Ectodermal cell (in vitro differentiated cells): ENCODE data around the gene RNF208.
"Not testable (repeated sequence)": the region's sequence is repeated elsewhere in the genome, so short reads cannot be mapped to it uniquely, and the experiment has no call there.

ENCODE experiments used
- H3K27ac ChIP-seq: 2 replicates; pipeline ENCODE4 v1.7.0; 2013; ENCODE audit warnings: mild to moderate bottlenecking, low read depth, low read length; ENCODE audit not compliant: insufficient read depth, poor library complexity, severe bottlenecking
- H3K27me3 ChIP-seq: 2 replicates; pipeline ENCODE4 v1.7.0; 2013; ENCODE audit warnings: mild to moderate bottlenecking, low read length; ENCODE audit not compliant: insufficient read depth, control insufficient read depth, poor library complexity, severe bottlenecking
- H3K36me3 ChIP-seq: one replicate; pipeline ENCODE4 v1.7.0; 2013; ENCODE audit warnings: low read length; ENCODE audit not compliant: control insufficient read depth, insufficient read depth
- H3K4me1 ChIP-seq: one replicate; pipeline ENCODE4 v1.7.0; 2013; ENCODE audit warnings: low read length; ENCODE audit not compliant: control insufficient read depth, insufficient read depth
- H3K4me3 ChIP-seq: 2 replicates; pipeline ENCODE4 v1.7.0; 2013; ENCODE audit warnings: low read depth, low read length, control low read depth; ENCODE audit not compliant: insufficient read depth
- H3K9me3 ChIP-seq: 2 replicates; pipeline ENCODE4 v1.7.0; 2013; ENCODE audit warnings: mild to moderate bottlenecking, low read length, moderate library complexity; ENCODE audit not compliant: control insufficient read depth
- WGBS, 2 experiments: methylation state at CpG; one replicate each; pipeline ENCODE4 v1.1.7; 2013; ENCODE audit warnings: missing lambda C conversion rate in 2 of 2; 5-methylcytosine and 5-hydroxymethylcytosine counted together

The RNF208 gene

DNA sequence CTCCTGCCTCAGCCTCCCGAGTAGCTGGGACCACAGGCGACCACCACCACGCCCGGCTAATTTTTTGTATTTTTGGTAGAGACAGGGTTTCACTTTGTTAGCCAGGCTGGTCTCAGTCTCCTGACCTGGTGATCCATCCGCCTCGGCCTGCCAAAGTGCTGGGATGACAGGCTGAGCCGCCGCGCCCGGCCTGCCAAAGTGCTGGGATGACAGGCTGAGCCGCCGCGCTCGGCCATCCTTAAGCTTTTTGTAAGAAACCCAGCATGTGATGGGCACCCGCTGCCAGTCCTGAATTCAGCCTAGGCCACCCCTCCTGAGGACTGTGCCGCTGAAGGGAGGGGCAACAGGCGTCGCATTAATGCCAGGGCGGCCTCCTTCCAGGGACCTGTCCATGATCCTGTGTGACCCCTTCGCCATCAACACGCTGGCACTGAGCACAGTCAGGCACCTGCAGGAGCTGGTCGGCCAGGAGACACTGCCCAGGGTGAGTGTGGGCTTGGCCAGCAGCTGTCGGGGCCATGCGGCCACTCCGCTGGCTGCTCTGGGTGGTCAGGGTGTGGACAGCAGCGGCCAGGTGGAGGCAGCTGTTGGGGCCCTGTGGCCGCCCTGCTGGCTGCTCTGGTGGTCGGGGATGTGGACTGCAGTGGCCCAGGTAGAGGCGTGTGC, 43.6 kb upstream of the RNF208 start:
- Histone ChIP-seq H3K4me1 (no peaks in the 10 kb centered on the region), H3K9me3 (no peaks in the 10 kb centered on the region), H3K36me3 (peaks cover 26% of the 10 kb centered on the region), H3K27ac (no peak overlapping the region), H3K4me3 (no peak overlapping the region), H3K27me3 (no peaks in the 10 kb centered on the region)
- 92 to 93% methylated on average over 29 of the region's 29 CpGs for WGBS, 2 experiments

DNA sequence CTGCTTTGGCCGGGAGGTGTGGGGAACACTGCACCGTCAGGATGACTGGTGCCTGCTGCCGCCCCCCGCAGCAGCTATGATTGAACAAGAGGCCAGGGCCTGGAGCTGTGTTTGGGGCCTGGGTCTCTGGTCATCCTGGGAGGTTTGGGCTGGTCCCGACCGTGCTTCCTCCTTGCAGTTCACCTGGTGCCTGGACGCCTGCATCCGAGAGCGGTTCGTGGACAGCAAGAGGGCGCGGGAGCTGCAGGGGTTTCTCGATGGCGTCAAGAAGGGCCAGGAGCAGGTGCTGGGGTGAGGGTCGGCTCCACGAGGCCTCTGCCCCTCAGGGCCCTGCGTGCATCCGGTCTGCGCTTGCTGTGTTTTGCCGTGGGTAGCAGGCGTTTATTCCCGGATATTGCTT, 42.0 kb upstream of the RNF208 start:
- H3K36me3 ChIP-seq: peaks cover 27% of the 10 kb centered on the region
- H3K27me3 ChIP-seq: no peaks in the 10 kb centered on the region
- no peaks in the 10 kb centered on the region for H3K4me1 ChIP-seq
- 95 to 96% methylated on average over 22 of the region's 22 CpGs for WGBS, 2 experiments
- H3K9me3 ChIP-seq: no peaks in the 10 kb centered on the region
- H3K4me3 ChIP-seq: no peak overlapping the region
- no peak overlapping the region for H3K27ac ChIP-seq

DNA sequence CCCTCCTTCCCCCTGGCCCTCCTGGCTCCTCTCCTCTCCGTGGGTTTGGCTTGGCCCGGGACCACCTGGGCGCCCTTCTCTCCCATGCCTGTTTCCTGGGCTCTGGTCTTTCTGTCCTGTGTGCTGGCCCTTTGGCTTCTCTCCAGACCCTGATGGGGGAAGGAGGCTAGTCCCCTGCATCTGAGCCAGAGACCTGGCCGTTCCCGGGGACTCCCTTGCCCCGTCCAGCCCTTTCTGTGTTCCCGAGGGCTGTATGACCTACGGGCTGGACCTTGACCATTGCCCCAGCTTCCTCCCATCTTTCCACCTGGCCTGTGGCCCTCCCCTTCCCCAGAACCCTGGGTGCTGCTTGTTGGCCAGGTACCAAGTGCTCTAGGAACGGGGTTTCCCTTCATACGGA, 41.5 kb upstream of the RNF208 start:
- Histone ChIP-seq H3K9me3 (no peaks in the 10 kb centered on the region), H3K4me1 (no peaks in the 10 kb centered on the region), H3K36me3 (peaks cover 29% of the 10 kb centered on the region), H3K27me3 (no peaks in the 10 kb centered on the region), H3K27ac (no peak overlapping the region), H3K4me3 (no peak overlapping the region)
- 85 to 86% methylated on average over 10 of the region's 10 CpGs for WGBS, 2 experiments

DNA sequence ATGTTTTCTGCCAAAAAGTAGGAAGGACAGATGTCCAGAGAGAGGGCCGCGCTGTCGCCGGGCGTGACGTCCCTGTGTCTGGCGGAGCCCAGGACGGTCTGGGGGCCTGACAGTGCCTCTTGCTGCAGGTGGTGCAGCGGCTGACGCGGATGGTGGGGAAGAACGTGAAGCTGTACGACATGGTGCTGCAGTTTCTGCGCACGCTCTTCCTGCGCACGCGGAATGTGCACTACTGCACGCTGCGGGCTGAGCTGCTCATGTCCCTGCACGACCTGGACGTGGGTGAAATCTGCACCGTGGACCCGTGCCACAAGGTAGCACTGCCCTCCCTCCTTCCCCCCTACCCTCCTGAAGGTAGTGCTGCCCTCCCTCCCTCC, 40.9 kb upstream of the RNF208 start:
- H3K9me3 ChIP-seq: no peaks in the 10 kb centered on the region
- H3K27ac ChIP-seq: no peak overlapping the region
- peaks cover 26% of the 10 kb centered on the region for H3K36me3 ChIP-seq
- no peaks in the 10 kb centered on the region for H3K4me1 ChIP-seq
- no peaks in the 10 kb centered on the region for H3K27me3 ChIP-seq
- 92 to 94% methylated on average over 24 of the region's 24 CpGs for WGBS, 2 experiments
- H3K4me3 ChIP-seq: no peak overlapping the region

DNA sequence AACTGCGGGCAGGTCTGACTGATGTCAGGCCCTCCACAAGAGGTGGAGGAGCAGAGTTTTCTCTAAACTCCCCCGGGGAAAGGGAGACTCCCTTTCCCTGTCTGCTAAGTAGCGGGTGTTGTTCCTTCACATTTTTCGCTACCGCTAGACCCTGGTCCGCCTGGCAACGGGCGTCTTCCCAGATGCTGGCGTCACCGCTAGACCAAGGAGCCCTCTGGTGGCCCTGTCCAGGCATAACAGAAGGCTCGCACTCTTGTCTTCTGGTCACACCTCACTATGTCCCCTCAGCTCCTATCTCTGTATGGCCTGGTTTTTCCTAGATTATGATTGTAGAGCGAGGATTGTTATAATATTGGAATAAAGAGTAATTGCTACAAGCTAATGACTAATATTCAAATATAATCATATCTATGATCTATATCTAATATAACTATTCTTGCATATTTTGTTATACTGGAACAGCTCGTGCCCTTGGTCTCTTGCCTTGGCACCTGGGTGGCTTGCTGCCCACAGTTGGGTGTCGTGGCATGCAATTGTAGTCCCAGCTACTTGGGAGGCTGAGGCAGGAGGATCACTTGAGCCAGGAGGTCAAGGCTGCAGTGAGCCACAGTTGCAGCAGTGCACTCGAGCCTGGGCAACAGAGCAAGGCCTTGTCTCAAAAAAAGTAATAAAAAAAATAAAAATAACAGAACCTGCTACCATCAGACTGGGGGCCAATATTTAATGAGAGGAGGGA, 40.3 kb upstream of the RNF208 start:
- H3K4me3 ChIP-seq, H3K27ac ChIP-seq, H3K9me3 ChIP-seq, H3K27me3 ChIP-seq, H3K4me1 ChIP-seq: not testable (repeated sequence)
- H3K36me3 ChIP-seq: peaks cover 23% of the 10 kb centered on the region
- WGBS, 2 experiments: 39 to 44% methylated on average over 13 of the region's 15 CpGs

DNA sequence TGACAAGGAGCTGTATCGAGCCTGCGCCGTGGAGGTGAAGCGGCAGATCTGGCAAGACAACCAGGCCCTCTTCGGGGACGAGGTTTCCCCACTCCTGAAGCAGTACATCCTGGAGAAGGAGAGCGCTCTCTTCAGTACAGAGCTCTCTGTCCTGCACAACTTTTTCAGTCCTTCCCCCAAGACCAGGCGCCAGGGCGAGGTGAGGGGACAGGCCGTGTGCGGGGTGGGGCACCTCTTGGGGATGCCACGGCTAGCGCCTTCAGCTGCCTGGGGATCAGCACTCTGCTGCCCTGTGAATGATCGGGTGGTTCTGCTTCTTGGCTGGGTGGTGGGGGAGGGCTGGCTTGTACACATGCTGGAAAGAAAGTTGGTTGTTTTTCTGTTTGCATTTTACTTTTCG, 34.8 kb upstream of the RNF208 start:
- H3K27ac ChIP-seq: no peak overlapping the region
- no peak overlapping the region for H3K4me3 ChIP-seq
- H3K27me3 ChIP-seq: no peaks in the 10 kb centered on the region
- peaks cover 24% of the 10 kb centered on the region for H3K4me1 ChIP-seq
- peaks cover 7% of the 10 kb centered on the region for H3K36me3 ChIP-seq
- WGBS, 2 experiments: 95% methylated on average over 15 of the region's 15 CpGs
- no peaks in the 10 kb centered on the region for H3K9me3 ChIP-seq

DNA sequence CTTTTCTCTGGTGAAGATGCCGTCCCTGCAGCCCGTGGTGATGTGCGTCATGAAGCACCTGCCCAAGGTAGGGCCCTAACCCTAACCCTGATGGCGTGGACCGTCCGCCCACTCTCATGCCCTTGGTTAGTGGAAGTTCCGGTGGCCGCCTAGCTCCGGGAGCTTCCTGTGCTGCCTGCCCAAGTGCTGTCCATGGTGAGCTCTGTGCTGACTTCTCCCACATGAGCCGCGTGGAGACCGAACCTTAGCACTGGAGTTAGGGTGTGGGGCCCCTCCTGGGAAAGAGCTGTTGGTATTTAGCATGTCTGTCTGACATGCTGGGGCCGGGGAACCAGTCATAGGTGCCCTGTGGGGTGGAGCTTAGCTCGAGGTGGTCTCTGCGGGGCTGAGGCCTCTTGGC, 34.3 kb upstream of the RNF208 start:
- 96% methylated on average over 15 of the region's 15 CpGs for WGBS, 2 experiments
- peak overlapping the region; percentile 74 for H3K4me3 ChIP-seq

DNA sequence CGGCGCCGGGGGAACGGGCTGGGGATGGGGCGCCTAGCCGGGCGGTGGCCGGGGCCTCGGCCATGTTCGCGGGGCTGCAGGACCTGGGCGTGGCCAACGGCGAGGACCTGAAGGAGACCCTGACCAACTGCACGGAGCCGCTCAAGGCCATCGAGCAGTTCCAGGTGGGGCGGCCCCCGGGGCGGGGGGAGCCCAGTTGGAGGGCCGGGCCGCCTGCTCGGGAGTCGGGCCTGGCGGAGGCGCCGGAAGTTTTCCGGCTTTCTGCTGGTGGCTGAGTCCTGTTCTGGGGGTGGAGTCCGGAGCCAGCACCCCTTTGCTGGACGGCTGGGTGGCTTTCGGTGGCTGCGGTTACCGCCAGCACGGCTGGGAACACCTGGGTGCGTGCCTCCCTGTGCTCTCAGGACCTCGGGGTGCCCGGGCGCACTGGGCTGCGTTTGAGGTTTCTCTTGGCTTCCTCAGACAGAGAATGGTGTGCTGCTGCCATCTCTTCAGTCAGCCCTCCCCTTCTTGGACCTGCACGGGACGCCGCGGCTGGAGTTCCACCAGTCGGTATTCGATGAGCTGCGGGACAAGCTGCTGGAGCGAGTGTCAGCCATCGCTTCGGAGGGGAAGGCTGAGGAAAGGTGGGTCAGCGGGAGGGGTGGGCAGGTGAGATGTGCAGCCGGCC, 33.5 kb upstream of the RNF208 start:
- Histone ChIP-seq H3K36me3 (peaks cover 7% of the 10 kb centered on the region), H3K4me1 (peaks cover 36% of the 10 kb centered on the region), H3K27me3 (no peaks in the 10 kb centered on the region), H3K9me3 (no peaks in the 10 kb centered on the region), H3K4me3 (peak overlapping the region; percentile 74), H3K27ac (peak overlapping the region; percentile 76)
- WGBS, 2 experiments: 4% methylated on average over 51 of the region's 51 CpGs

More for the DNA sequence above, 34.3 kb upstream of the RNF208 start:
- Histone ChIP-seq H3K9me3 (no peaks in the 10 kb centered on the region), H3K4me1 (peaks cover 29% of the 10 kb centered on the region), H3K27ac (no peak overlapping the region), H3K27me3 (no peaks in the 10 kb centered on the region), H3K36me3 (peaks cover 7% of the 10 kb centered on the region)

DNA sequence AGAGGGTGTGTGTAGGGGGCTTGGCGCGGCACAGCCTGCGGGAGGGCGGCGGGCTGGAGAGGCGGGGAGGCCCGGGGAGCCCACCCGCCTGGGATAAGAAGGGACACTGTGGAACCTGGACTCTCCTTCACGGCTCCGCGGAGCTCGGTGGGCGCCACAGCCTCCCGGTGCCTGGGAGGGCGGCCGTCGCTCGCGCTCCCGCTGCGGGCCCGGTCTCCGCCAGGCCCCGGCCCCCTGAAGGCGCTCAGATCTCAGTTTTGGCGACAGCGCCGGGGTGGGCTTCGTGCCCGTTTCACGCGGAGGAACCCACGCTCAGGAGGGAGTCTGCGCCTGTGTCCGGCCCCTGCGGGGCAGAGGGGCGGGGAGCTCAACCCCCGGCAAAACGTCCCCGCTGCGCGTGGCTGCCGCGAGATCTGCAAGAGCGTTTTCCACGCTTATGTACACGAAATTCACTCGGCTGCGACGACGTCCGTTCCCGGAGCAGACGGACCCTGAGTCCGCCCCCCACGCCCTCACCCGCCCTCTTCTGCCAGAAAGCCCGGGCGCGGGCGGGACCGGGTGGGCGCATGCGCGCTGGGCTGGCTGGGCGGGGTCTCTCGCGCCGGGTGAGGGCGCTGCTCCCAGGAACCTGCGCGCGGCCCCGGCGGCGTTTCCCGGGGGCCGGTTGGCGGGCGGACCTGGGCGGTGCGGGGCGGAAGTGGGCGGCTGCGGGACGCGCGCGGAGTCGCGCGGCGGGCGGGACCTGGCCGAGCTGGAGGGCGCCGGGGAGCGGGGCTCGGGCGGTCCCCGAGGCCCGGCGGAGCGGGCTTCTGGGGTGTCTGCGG, 32.8 kb upstream of the RNF208 start, which contains the start of gene NELFB:
Gene NELFB (plus strand): TSS at position 704 of the 824 bp plus-strand sequence.
- no peaks in the 10 kb centered on the region for H3K27me3 ChIP-seq
- H3K4me3 ChIP-seq: peak within 1 kb of the TSS; percentile 74
- H3K36me3 ChIP-seq: peaks cover 7% of the 10 kb centered on the region
- H3K9me3 ChIP-seq: no peaks in the 10 kb centered on the region
- 1% methylated on average over 105 of the region's 105 CpGs for WGBS, 2 experiments
- H3K4me1 ChIP-seq: peaks cover 38% of the 10 kb centered on the region
- peak within 1 kb of the TSS; percentile 76 for H3K27ac ChIP-seq
